Type B pancreatic cell (in vitro differentiated cells): ENCODE measurements around the gene VAMP8. TPM values are rescaled to one million over a fixed set of nuclear protein-coding genes. Genes with fewer than 3 reads are reported as not detected.

Experiments used
- DNase-seq: peaks from one replicate; pipeline ENCODE4 v3.0.0; 2021; ENCODE audit warnings: mixed read lengths; ENCODE audit not compliant: unreplicated experiment; ENCODE audit errors: extremely low spot score
- H3K27ac Mint-ChIP-seq: 2 replicates; pipeline ENCODE4 v1.8.0; 2021; ENCODE audit warnings: mild to moderate bottlenecking, mixed read lengths
- H3K27me3 Mint-ChIP-seq: 2 replicates; pipeline ENCODE4 v1.8.0; 2021; ENCODE audit warnings: mixed read lengths
- H3K36me3 Mint-ChIP-seq: 2 replicates; pipeline ENCODE4 v1.8.0; 2021; ENCODE audit warnings: mixed read lengths
- H3K4me1 Mint-ChIP-seq: one replicate; pipeline ENCODE4 v1.8.0; 2021; ENCODE audit warnings: mixed read lengths; ENCODE audit not compliant: unreplicated experiment
- H3K4me3 Mint-ChIP-seq: 2 replicates; pipeline ENCODE4 v1.8.0; 2021; ENCODE audit warnings: mild to moderate bottlenecking, mixed read lengths
- H3K9me3 Mint-ChIP-seq: 2 replicates; pipeline ENCODE4 v1.8.0; 2021; ENCODE audit warnings: mixed read lengths
- total RNA-seq: library from RNA; stranded (reverse); gene quantifications from 2 replicates; pipeline ENCODE4 v1.2.1, GENCODE V29; 2021; ENCODE audit warnings: low replicate concordance
- TF ChIP-seq, protein P1 (sequence below): fragments of 200-600 bp; sonication (generic); conservative IDR thresholded peaks from 2 replicates; pipeline ENCODE4 v1.5.0; 2021; ENCODE audit warnings: antibody characterized with exemption, mild to moderate bottlenecking

VAMP8 gene
- total RNA-seq, 1 donor from 2014 or later: 62.8 TPM

DNA sequence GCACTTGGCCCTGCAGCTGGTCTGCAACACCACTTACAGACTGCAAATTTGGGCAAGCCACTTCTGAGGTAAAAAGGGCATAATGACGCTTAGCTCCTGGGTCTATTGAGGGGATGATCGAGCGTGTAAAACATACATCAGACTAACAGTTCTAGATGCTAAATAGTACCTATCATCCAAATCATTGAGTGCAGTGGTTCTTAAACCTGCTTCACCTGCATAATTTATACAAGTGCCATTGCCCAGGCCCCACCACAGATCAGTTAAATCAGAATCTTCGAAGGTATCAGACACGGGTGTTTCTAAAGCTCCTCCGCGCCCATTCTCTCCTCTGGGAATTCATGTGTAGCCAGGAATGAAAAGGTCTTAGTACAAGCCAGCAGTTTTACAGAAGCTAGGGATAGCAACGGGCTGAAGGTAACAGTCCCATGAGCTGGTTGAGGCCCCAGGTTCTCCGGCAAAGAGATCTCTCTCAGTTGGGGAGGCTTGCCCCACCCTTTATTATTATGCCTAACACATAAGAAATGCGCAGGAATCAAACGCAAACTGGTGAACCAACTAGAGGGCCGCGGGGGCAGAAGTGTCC is 17.4 kb downstream of the VAMP8 start:
- Mint-ChIP-seq H3K27me3 (no peaks in the 10 kb centered on the region), H3K4me1 (peaks cover 25% of the 10 kb centered on the region), H3K27ac (peak overlapping the region; percentile 96), H3K9me3 (no peaks in the 10 kb centered on the region), H3K36me3 (peaks cover 4% of the 10 kb centered on the region), H3K4me3 (peak overlapping the region; percentile 99)
- no peak for DNase-seq
- TF ChIP-seq, protein P1, sequence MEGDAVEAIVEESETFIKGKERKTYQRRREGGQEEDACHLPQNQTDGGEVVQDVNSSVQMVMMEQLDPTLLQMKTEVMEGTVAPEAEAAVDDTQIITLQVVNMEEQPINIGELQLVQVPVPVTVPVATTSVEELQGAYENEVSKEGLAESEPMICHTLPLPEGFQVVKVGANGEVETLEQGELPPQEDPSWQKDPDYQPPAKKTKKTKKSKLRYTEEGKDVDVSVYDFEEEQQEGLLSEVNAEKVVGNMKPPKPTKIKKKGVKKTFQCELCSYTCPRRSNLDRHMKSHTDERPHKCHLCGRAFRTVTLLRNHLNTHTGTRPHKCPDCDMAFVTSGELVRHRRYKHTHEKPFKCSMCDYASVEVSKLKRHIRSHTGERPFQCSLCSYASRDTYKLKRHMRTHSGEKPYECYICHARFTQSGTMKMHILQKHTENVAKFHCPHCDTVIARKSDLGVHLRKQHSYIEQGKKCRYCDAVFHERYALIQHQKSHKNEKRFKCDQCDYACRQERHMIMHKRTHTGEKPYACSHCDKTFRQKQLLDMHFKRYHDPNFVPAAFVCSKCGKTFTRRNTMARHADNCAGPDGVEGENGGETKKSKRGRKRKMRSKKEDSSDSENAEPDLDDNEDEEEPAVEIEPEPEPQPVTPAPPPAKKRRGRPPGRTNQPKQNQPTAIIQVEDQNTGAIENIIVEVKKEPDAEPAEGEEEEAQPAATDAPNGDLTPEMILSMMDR: no peak

DNA sequence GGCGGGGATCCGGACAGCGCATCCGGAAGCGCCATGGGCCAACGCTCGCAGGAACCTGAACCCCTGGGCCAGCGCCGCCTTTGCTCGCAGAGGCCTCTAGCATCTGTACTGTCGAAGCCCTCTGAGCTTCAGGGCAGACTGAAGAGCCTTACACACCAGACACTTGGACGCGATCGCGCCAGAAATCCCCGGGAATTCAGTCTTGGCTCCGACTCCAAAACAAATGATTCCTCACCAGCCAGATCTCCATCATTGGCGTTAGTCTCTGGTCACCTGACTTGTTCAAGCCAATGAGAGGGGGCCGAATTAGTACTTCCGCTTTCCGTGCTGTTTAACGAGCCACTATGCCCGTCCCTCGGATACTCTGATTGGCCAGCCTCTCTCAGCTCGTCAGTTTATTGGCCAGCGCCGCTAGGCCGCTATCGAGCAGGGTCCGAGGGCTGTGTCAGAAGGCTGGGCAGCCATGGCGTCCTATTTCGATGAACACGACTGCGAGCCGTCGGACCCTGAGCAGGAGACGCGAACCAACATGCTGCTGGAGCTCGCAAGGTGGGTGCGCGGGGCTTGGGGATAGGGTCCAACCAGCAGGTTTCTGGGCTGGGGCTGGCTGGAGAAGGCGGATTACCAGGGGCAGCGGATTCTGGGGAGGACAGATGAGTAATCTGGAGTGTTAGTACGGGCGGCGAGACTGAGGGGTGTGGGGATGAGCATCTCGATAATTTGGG is 18.1 kb downstream of the VAMP8 start, which contains the start of gene RNF181:
TSS of gene RNF181 (plus strand) at position 445 of the 725 bp plus-strand sequence. CDS start at position 464, 19 bp downstream.
- H3K27ac Mint-ChIP-seq: peak within 1 kb of the TSS; percentile 96
- peaks cover 18% of the 10 kb centered on the region for H3K4me1 Mint-ChIP-seq
- peak within 1 kb of the TSS; percentile 99 for H3K4me3 Mint-ChIP-seq
- DNase-seq: peak; percentile 89
- no peaks in the 10 kb centered on the region for H3K27me3 Mint-ChIP-seq
- H3K9me3 Mint-ChIP-seq: no peaks in the 10 kb centered on the region
- TF ChIP-seq, protein P1: no peak
- peaks cover 4% of the 10 kb centered on the region for H3K36me3 Mint-ChIP-seq

DNA sequence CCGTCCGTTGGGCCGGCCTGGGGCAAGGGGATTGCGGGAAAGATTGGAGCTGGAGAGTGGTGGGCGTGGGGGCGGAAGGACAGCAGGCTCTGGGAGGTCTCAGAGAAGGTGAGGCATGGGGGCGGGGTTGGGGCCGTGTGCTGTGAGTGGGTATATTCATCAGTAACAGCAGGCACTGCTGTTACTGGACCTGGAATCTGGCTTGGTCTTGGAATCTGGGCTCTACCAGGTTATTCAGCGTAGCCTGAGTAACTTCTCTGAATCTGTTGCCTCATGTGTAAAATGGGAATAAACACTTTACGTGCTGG is 18.6 kb downstream of the VAMP8 start:
- H3K9me3 Mint-ChIP-seq: no peaks in the 10 kb centered on the region
- peaks cover 14% of the 10 kb centered on the region for H3K4me1 Mint-ChIP-seq
- peak overlapping the region; percentile 96 for H3K27ac Mint-ChIP-seq
- H3K27me3 Mint-ChIP-seq: no peaks in the 10 kb centered on the region
- H3K4me3 Mint-ChIP-seq: peak overlapping the region; percentile 99
- H3K36me3 Mint-ChIP-seq: peaks cover 4% of the 10 kb centered on the region
- no peak for DNase-seq
- TF ChIP-seq, protein P1: no peak

DNA sequence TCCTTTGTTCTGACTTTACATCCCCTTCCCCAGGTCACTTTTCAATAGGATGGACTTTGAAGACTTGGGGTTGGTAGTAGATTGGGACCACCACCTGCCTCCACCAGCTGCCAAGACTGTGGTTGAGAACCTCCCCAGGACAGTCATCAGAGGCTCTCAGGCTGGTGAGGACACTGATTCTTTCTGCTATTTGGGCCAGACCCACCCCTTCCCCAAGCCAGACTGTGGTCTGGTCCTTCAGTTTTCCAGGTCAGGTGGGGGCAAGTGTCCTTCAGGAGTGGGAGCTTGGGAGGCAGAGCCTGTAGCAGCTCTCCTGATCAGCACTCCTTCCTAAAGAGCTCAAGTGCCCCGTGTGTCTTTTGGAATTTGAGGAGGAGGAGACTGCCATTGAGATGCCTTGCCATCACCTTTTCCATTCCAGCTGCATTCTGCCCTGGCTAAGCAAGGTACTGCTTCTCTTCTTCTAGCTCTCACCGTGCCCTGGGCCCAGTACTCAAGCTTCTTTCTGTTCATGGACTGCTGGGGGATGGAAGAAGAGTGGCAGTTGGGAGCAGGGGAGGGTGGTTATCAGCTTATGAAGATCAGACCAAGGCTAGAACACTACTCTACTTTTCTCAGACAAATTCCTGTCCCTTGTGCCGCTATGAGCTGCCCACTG is 19.2 kb downstream of the VAMP8 start:
- H3K4me3 Mint-ChIP-seq: peak overlapping the region; percentile 99
- no peak for DNase-seq
- H3K9me3 Mint-ChIP-seq: no peaks in the 10 kb centered on the region
- no peaks in the 10 kb centered on the region for H3K27me3 Mint-ChIP-seq
- H3K36me3 Mint-ChIP-seq: peaks cover 4% of the 10 kb centered on the region
- TF ChIP-seq, protein P1: no peak
- no peak overlapping the region for H3K27ac Mint-ChIP-seq
- peaks cover 14% of the 10 kb centered on the region for H3K4me1 Mint-ChIP-seq

DNA sequence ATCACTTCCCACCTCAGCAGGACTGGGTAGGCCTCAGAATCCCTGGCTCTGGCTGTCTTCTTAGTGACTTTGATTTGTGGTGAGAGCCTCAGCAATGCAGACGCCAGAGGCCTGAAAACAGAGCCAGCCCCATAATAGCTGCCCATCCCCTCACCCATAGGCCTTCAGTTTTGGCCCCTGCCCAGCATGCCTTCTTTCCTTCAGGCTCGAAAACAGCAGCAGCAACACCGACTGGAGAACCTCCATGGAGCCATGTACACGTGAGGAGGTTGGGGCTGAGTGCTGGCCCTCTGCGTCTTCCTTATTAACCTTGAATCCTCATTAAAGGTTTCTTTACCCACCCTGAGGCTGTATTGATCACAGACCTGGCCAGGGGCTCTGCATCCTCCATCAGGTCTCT is 19.9 kb downstream of the VAMP8 start:
- Mint-ChIP-seq H3K9me3 (no peaks in the 10 kb centered on the region), H3K27ac (no peak overlapping the region)

More for the DNA sequence above, 19.9 kb downstream of the VAMP8 start:
- Mint-ChIP-seq H3K36me3 (peaks cover 4% of the 10 kb centered on the region), H3K4me3 (peak overlapping the region; percentile 99), H3K27me3 (no peaks in the 10 kb centered on the region), H3K4me1 (peaks cover 14% of the 10 kb centered on the region)
- TF ChIP-seq, protein P1: no peak
- DNase-seq: no peak
